OCI-LY1 (cell line): ENCODE results near the gene C2orf66.

Source experiments
- CTCF ChIP-seq: fragments of 200-600 bp; sonication (generic), shearing (Covaris generic); IDR thresholded peaks from 2 replicates; pipeline ENCODE4 v1.5.1; 2017; ENCODE audit warnings: mild to moderate bottlenecking, antibody characterized with exemption, low read length, moderate library complexity, mixed read lengths
- EZH2 ChIP-seq: fragments of 200-600 bp; sonication (generic), shearing (Covaris generic); IDR thresholded peaks from 2 replicates; pipeline ENCODE4 v1.8.0; 2017; ENCODE audit warnings: borderline replicate concordance, mixed run types, mild to moderate bottlenecking, antibody characterized with exemption, low read length, moderate library complexity, mixed read lengths

DNA sequence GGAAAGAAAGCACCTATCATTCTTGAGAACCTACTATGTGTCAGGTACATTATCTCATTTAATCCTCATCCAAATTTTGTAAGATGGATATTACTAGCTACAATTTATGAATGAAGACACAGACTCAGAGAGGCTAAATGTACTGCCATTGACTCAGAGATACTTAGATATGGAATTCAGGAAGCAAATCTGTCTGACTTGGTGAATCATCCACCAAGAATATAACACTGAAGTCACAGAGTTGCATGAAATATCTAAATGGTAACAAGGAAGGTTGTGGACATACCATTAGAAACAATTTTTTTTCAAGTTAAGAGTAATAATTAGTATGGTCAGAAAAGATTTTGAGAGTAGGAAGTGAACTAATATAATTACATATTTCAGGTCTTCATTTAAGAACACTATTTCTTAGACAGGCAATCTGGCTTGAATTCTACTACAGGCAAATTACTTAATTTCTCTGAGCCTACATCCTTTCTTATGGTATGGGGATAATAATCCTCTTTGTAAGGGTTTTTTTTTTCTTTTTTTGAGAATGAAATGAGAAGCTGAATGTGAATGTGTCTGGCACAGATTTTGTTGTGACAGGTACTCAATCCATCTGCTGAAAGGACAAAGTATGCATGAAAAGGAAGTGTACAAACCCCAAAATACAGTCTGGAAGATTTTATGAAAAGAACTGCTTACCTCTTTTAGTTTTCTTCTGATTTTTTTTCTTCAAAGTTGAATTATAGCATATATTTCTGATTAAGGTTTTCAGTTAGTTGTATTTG is 14.8 kb upstream of the C2orf66 start:
- TF ChIP-seq CTCF (no peak), EZH2 (no peak)
